GM21528 (cell line): Measurements from ENCODE around the gene RANBP17.
"Not testable (repeated sequence)": the region's sequence is repeated elsewhere in the genome, so short reads cannot be mapped to it uniquely, and the experiment has no call there.

ENCODE experiments used
- ATAC-seq: cut with Tn5 transposase; IDR thresholded peaks from one replicate; pipeline ENCODE4 v1.9.1; 2021; ENCODE audit warnings: mild to moderate bottlenecking, moderate library complexity; ENCODE audit not compliant: unreplicated experiment, low FRiP score

RANBP17 gene

GRCh38 chr5:171143171-171143570 is 281.4 kb downstream of the RANBP17 start:
- ATAC-seq: no peak

DNA sequence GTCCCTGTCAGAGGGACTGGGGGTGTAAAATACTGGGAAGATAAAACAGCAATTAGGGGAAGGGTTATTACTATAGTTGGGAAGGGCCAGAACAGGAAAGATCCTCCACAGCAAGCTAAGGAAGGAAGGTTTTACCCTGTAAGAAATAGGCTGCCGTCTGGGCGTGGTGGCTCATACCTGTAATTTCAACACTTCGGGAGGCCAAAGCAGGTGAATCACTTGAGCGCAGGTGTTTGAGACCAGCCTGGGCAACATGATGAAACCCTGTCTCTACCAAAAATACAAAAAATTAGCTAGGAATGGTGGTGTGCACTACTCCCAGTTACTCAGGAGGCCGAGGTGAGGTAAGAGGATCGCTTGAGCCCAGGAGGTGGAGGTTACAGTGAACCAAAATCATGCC is 282.1 kb downstream of the RANBP17 start:
- no peak for ATAC-seq

DNA sequence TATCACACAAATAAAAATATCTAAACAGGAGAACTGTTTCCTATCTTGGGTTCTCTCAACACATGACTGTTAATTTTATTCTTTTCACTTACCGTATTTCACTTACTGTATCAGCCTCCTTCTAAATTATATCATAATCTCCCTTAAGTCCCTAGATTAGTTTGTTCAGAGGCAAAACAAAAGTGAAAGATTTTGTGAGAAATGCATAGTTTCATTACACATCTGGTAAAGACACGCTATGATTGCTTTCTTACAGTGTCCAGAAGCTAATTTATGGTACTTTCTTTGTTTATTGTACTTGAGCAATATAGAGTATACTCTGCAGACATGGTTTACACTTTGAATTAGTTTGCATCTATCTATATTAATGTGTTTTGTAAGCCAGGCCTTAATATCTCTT is 287.5 kb downstream of the RANBP17 start:
- ATAC-seq: peak; percentile 79

DNA sequence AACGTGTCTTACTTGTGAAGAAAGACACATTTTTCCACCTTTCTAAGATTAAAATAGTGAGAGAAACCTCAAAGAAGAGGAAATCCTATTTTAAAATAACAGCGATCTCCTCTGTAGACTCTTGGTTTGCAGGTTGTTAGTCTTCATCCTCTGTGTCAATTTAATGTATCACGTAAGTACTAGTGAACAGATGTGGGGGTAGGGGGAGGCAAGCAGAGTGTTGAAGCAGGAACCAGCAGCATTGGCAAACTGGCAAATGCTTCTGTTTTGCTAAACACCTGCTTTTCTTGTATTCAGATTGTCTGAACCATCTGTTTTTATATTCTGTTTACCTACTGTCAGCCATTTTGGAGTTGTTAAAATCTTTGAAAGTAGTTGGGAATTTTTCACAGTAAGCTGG is 288.0 kb downstream of the RANBP17 start:
- no peak for ATAC-seq

GRCh38 chr5:171152382-171152781 is 290.6 kb downstream of the RANBP17 start:
- no peak for ATAC-seq

DNA sequence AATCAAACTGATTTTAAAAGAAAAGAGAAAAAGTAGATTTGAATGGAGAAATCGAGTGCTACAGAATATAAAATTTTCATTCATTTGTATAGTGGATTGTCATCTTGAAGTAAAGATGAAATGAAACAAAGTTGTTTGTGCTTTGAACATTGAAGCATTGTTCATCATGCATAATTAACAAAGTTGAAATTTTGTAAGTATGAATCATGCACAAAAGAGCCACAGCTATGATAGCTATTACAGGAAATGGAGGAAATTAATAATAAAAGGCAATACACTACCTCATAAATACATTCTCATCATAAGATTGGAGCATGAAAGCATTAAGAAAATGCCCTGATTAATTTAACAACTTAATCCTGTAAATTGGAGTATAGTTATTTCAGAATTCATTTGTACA is 293.8 kb downstream of the RANBP17 start:
- ATAC-seq: no peak

DNA sequence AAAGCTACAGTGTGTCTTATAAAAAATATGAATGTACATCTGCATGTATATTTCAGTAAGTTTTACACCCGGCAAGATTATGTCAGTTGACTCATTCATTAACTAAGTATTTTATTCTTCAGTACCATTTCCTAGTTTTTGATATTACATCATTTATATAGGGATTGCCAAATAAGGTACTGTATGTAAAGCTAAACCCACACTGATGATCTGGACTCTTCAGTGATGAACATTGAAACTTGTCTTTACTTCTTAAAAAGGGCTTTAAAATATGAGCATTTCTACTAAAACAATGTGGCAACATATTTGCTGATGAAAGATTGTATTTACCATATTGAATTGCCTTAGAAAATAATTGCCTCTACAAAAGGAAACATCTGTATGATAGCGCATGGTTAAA is 295.5 kb downstream of the RANBP17 start:
- ATAC-seq: no peak

GRCh38 chr5:171157775-171158174 is 296.0 kb downstream of the RANBP17 start:
- no peak for ATAC-seq

GRCh38 chr5:171158581-171158980 is 296.8 kb downstream of the RANBP17 start:
- no peak for ATAC-seq

GRCh38 chr5:171162165-171162564 is 300.3 kb downstream of the RANBP17 start:
- no peak for ATAC-seq

DNA sequence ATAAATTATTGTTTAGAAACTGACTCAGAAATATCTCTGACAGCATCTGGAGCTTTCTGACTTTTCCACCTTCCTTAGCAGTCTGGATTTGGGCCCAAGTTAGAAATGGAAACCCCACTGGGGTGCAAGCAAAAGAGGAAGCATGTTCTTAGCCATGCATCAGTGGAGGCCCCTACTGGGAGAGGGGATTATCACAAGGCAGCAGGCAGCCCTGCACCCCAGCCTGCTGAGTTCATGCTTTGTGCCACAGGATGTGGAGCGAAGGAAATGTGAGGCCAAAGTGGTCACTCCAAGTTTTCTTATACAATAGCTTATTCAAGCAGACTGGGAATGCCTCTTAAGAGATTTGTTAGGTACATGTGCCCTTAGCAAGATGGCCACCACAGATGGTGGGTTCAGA is 300.8 kb downstream of the RANBP17 start:
- no peak for ATAC-seq

- ATAC-seq: no peak
Measured at GRCh38 chr5:171166766-171167165, 304.9 kb downstream of the RANBP17 start.

DNA sequence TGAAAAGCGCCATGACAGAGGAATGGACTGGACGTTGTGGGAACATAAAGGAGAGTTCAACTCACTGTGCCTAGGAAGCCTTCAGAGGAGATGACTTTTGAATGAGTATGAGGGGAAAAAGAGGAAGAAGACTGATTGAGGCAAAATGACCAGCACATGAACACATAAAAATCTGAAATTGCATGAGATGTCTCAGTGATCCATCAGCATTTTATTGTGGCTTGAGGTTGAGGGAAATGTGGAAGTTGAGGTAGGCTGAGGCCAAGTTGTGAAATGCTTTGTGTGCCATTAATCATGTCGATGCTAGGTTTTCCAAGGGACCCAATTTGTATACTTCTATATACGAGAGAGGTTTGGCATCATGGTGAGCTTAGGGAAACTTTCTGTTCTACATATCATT is 306.4 kb downstream of the RANBP17 start:
- no peak for ATAC-seq

GRCh38 chr5:171174960-171175359 is 313.1 kb downstream of the RANBP17 start:
- not testable (repeated sequence) for ATAC-seq

- no peak for ATAC-seq
Measured at GRCh38 chr5:171175746-171176145, 313.9 kb downstream of the RANBP17 start.

DNA sequence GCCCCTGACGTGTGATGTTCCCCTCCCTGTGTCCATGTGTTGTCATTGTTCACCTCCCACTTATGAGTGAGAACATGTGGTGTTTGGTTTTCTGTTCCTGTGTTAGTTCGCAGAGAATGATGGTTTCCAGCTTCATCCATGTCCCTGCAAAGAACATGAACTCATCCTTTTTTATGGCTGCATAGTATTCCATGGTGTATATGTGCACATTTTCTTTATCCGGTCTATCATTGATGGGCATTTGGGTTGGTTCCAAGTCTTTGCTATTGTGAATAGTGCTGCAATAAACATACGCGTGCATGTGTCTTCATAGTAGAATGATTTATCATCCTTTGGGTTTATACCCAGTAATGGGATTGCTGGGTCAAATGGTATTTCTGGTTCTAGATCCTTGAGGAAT is 316.4 kb downstream of the RANBP17 start:
- ATAC-seq: not testable (repeated sequence)

DNA sequence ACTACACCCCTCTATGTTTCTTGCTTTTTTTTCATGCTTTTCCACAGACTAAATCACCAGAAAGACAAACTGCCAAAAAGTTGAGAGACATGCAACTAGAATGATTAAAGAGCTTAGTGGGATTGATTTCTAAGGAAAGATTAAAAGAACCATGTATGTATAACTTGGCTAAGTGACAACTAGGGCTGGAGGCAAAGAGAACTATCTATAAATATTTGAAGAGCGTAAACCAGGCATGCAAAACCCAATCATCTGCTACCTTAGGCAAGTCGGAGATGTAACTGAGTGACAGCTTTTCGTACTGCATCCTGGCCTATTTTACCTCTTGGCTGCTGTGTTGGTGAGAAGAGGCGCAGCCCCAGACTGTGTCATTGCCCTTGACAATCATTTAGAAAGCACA is 326.2 kb downstream of the RANBP17 start:
- ATAC-seq: no peak

GRCh38 chr5:171189442-171189841 is 327.6 kb downstream of the RANBP17 start:
- no peak for ATAC-seq

DNA sequence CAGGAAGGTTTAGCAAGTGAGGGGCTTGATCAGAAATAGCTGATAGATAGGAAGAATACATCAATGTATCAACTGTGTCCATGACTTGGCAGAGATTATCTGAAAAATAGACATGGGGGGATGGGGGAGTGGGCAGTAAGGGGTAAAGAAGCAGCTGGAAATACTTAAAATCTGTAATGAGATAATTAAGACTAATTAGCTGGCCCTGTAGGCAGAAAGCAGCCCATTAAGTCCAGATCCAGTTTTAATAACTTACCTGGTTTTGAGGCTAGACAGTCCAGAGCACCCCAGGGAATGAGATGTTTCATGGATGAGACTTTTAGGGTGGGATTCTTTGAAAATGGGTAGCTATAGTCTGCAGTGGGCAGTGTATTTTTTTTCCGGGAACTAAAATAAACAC is 330.3 kb downstream of the RANBP17 start:
- ATAC-seq: no peak

DNA sequence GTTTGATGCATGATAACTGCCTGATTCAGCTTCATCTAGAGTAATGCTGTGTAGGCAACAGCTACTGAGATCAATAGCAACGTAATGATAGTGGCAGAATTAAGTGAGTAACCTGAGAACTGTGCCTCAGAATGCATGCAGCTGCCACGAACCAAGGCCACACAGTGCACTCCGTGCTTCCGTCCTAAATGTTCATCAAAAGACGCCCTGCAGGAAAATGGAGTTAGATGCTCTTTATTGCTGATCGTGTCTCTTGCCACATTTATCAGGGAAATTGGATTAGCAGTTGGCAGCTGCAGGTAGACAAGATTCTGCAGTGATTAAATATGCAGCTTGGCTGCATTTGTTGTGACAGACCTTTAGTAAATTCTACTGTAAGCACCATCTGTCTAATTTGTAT is 339.5 kb downstream of the RANBP17 start:
- no peak for ATAC-seq

DNA sequence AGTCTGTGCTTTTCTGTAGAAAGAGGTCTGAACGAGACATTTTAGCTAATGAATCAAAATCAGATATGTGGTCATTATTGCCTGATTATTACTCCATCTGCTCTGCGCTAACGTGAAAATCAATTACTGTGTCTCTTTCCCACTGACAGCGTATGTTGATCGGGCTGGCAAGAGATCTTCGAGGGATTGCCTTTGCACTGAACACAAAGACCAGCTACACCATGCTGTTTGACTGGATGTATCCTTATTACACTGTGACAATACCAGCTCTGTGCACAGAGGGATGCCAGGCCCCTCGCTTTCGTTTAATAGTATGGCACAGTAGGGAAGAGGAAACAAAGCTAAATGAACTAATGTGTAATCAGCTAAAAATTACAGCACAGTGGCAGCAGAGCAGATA is 343.6 kb downstream of the RANBP17 start:
- no peak for ATAC-seq

- no peak for ATAC-seq
Measured at GRCh38 chr5:171207256-171207847, 345.5 kb downstream of the RANBP17 start.

DNA sequence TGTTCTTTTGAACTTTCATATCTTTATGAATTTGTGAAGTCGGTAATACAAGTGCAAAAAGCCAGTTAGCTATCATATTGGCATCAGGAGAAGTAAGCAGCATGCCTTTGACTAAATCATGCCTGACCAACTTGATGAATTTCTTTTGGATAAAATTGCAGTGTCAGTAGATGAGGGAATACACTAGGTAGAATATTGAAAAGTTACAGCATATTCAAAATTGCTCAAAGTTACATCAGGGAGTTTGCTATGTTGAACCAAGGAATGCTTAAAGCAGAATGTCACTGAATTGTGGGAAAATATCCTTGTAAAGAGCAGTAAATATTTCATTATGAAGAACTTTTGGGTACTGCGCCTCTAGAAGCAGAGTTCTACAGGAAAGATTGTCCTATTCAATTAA is 360.1 kb downstream of the RANBP17 start:
- ATAC-seq: no peak
